Activated naive CD8-positive, alpha-beta T cell treated with anti-CD3 and anti-CD28 coated beads, Interleukin-2, amount 10 ng/mL, durations not matched to agents 7 days and 5 days (primary cell): Measurements from ENCODE around the gene DPY30. TPM values are rescaled to one million over a fixed set of nuclear protein-coding genes. Genes with fewer than 3 reads are reported as not detected.
"Not testable (repeated sequence)": the region's sequence is repeated elsewhere in the genome, so short reads cannot be mapped to it uniquely, and the experiment has no call there.

Source experiments
- ATAC-seq: fragments of 150-1000 bp; cut with Tn5 transposase; one replicate; pipeline ENCODE4 v1.10.0; 2021; ENCODE audit warnings: low read depth, moderate library complexity
- POLR2A ChIA-PET: fragments of 350-600 bp; sonication (Branson Sonifier 250); formaldehyde crosslinking; loops from one replicate; lab custom pipeline; 2021; ENCODE audit warnings: antibody characterized with exemption; lab: Charles Lee
- DNase-seq: peaks from one replicate; pipeline ENCODE4 v3.0.0; 2021
- H3K27ac Mint-ChIP-seq: one replicate; pipeline ENCODE4 v1.8.0; 2022; ENCODE audit warnings: mild to moderate bottlenecking, mixed read lengths
- H3K27me3 Mint-ChIP-seq: one replicate; pipeline ENCODE4 v1.8.0; 2022; ENCODE audit warnings: mild to moderate bottlenecking, moderate library complexity, mixed read lengths
- H3K36me3 Mint-ChIP-seq: one replicate; pipeline ENCODE4 v1.8.0; 2021; ENCODE audit warnings: mild to moderate bottlenecking, mixed read lengths
- H3K4me1 Mint-ChIP-seq: one replicate; pipeline ENCODE4 v1.8.0; 2021; ENCODE audit warnings: mixed read lengths
- H3K4me3 Mint-ChIP-seq: one replicate; pipeline ENCODE4 v1.8.0; 2022; ENCODE audit warnings: mild to moderate bottlenecking, moderate library complexity, mixed read lengths
- H3K9me3 Mint-ChIP-seq: one replicate; pipeline ENCODE4 v1.8.0; 2021; ENCODE audit warnings: mixed read lengths
- total RNA-seq, 2 experiments: library from RNA; stranded (reverse); gene quantifications; one replicate each; pipeline ENCODE4 v1.2.3, GENCODE V29; 2021

The DPY30 gene
- 10 to 100 TPM; 57.8 to 66.7 TPM for total RNA-seq

DNA sequence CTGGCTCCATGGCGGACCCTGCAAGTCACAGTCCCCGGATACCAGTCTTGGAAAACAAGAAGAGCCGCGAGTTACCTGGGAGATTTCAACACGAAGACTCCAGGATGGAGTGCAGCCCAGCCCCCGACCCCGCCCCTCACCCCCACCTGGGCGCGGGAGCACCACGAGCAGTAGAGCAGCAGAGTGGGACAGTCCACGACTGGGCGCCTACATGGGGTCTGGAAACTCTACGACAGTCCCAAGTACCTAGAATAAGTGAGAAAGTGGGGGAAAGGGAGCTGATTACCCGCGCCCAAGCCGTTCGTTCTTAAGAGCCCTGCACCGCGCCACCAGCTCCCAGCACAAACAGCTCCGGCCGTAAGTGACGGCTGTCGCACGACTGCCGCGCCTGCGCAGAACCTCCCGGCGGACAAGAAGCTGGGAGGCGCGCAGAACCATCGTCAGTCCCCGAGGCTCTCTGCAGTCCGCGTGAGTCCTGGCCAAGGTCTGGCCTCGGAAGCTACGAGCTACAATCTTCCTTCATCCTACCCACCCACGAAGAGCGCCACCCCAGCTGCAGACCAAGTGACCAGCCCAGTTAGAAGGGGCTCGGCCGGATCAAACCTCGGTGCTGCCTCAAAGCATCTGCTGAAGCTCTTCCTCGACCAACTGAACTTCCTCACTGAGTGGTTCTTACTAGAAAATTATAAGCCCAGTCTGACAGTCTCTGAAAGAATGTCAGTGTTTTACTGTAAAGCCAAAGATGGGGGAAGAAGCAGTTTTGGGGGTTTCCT lies at the start of gene DPY30:
DPY30 (minus strand) TSS at position 359 of the 773 bp plus-strand sequence; CDS start at position 10, 349 bp downstream.
- Mint-ChIP-seq H3K4me1 (peaks cover 10% of the 10 kb centered on the region), H3K27me3 (no peaks in the 10 kb centered on the region), H3K36me3 (no peaks in the 10 kb centered on the region), H3K4me3 (peak within 1 kb of the TSS; percentile 94), H3K27ac (peak within 1 kb of the TSS; percentile 96), H3K9me3 (no peaks in the 10 kb centered on the region)
- DNase-seq: peak; percentile 92
- peak; percentile 94 for ATAC-seq
- POLR2A ChIA-PET: interaction anchor here (0.5 to 4.1 kb wide), 19 partner anchors 11 to 588 kb away, joined by 3 to 50 read pairs (median 4); partner anchors contain the start of genes MEMO1, SPAST and TTC27

DNA sequence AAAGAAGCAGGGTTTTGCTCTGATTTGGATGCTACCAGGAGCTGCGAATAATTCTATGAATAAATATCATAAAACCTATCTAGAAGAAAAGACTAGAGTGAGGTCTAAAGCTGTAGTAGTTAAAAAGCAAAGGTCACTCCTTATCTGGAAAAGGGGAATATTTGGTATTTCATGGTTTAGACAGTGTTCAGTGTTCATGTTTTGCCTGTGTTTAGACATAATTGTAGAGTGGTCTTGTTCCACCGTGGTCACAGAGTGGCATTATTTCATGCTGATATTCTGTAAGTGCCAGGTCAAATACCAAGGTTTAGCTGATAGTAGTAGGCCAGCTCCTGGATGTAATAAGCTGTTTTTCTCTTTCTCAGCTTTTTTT lies 34.5 kb upstream of the DPY30 start:
- ATAC-seq (no peak), DNase-seq (no peak)
- Mint-ChIP-seq H3K4me1 (no peaks in the 10 kb centered on the region), H3K9me3 (no peaks in the 10 kb centered on the region), H3K36me3 (peaks cover 4% of the 10 kb centered on the region), H3K27ac (no peak overlapping the region), H3K4me3 (no peak overlapping the region), H3K27me3 (no peaks in the 10 kb centered on the region)
- POLR2A ChIA-PET: no interaction called here

GRCh38 chr2:32067549-32067948 lies 27.9 kb upstream of the DPY30 start:
- ATAC-seq (no peak), DNase-seq (no peak)
- H3K4me3 Mint-ChIP-seq: no peak overlapping the region
- H3K27me3 Mint-ChIP-seq: no peaks in the 10 kb centered on the region
- POLR2A ChIA-PET: interaction anchor here (0.7 to 1.0 kb wide), 3 partner anchors 28 to 1843 kb away, joined by 3 to 4 read pairs (median 3); partner anchors contain the start of gene DPY30
- H3K27ac Mint-ChIP-seq: no peak overlapping the region
- H3K9me3 Mint-ChIP-seq: no peaks in the 10 kb centered on the region
- H3K4me1 Mint-ChIP-seq: peaks cover 14% of the 10 kb centered on the region
- H3K36me3 Mint-ChIP-seq: peaks cover 4% of the 10 kb centered on the region

DNA sequence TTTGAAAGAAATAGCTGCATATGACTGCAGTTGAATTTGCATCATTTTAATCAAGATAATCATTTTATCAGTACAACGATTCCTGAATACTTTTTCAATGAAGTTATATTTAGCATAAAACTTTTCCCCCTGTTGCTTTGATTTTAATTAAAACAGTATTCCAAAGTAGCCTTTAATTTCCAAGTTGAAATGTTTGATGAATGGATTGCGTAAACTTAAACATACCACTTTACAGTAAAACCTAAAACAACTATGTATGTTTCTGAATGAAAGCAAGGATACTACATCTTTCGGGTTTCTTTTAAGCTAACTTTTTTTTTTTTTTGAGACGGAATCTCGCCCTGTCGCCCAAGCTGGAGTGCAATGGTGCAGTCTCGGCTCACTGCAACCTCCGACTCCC lies 25.1 kb upstream of the DPY30 start:
- POLR2A ChIA-PET: interaction anchor here (0.8 to 3.5 kb wide), 6 partner anchors 15 to 563 kb away, joined by 3 to 50 read pairs (median 6); partner anchors contain the start of genes DPY30, SLC30A6 and TTC27
- ATAC-seq (no peak), DNase-seq (no peak)
- peak overlapping the region; percentile 92 for H3K27ac Mint-ChIP-seq
- peak overlapping the region; percentile 98 for H3K4me3 Mint-ChIP-seq
- no peaks in the 10 kb centered on the region for H3K9me3 Mint-ChIP-seq
- H3K4me1 Mint-ChIP-seq: peaks cover 22% of the 10 kb centered on the region
- H3K36me3 Mint-ChIP-seq: peaks cover 1% of the 10 kb centered on the region
- peaks cover 4% of the 10 kb centered on the region for H3K27me3 Mint-ChIP-seq

GRCh38 chr2:32064021-32064601 lies 24.5 kb upstream of the DPY30 start:
- ATAC-seq (no peak), DNase-seq (no peak)
- H3K9me3 Mint-ChIP-seq: no peaks in the 10 kb centered on the region
- H3K27me3 Mint-ChIP-seq: peaks cover 4% of the 10 kb centered on the region
- peaks cover 22% of the 10 kb centered on the region for H3K4me1 Mint-ChIP-seq
- H3K36me3 Mint-ChIP-seq: peaks cover 1% of the 10 kb centered on the region
- H3K4me3 Mint-ChIP-seq: peak overlapping the region; percentile 98
- POLR2A ChIA-PET: interaction anchor here (0.8 to 3.5 kb wide), 6 partner anchors 16 to 252 kb away, joined by 3 to 50 read pairs (median 6); partner anchors contain the start of genes DPY30 and SLC30A6
- peak overlapping the region; percentile 92 for H3K27ac Mint-ChIP-seq

DNA sequence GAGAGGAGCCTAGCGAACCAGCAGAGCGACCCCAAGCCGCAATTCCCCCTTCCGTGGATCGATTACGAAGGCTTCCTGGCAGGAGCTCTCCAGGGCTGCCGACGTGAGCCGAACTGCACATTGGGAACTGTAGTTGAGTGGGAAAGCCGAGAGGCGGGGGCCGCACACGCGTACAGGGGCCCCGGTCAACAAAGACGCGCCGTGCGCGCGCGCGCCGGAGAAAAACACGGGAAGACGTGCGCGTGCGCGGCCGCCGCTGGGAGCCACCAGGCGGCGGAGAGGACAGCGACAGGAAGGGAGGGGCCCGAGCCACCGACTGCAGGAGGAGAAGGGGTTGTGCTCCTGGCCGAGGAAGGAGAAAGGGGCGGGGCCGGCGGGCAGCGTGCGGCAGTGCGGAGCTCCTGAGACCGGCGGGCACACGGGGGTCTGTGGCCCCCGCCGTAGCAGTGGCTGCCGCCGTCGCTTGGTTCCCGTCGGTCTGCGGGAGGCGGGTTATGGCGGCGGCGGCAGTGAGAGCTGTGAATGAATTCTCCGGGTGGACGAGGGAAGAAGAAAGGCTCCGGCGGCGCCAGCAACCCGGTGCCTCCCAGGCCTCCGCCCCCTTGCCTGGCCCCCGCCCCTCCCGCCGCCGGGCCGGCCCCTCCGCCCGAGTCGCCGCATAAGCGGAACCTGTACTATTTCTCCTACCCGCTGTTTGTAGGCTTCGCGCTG lies 23.9 kb upstream of the DPY30 start, which contains the start of gene SPAST:
SPAST (plus strand) TSS at position 247 of the 711 bp plus-strand sequence; CDS start at position 523, 276 bp downstream.
- ATAC-seq (peak; percentile 95), DNase-seq (peak; percentile 96)
- peaks cover 22% of the 10 kb centered on the region for H3K4me1 Mint-ChIP-seq
- no peaks in the 10 kb centered on the region for H3K9me3 Mint-ChIP-seq
- POLR2A ChIA-PET: interaction anchor here (0.5 to 3.5 kb wide), 11 partner anchors 18 to 252 kb away, joined by 3 to 50 read pairs (median 5); partner anchors contain the start of genes DPY30 and SLC30A6
- H3K4me3 Mint-ChIP-seq: peak within 1 kb of the TSS; percentile 98
- H3K27me3 Mint-ChIP-seq: peaks cover 4% of the 10 kb centered on the region
- peaks cover 1% of the 10 kb centered on the region for H3K36me3 Mint-ChIP-seq
- H3K27ac Mint-ChIP-seq: peak within 1 kb of the TSS; percentile 92

- peaks cover 22% of the 10 kb centered on the region for H3K4me1 Mint-ChIP-seq
- ATAC-seq (no peak), DNase-seq (no peak)
- H3K27ac Mint-ChIP-seq: no peak overlapping the region
- POLR2A ChIA-PET: interaction anchor here (0.6 to 3.5 kb wide), 6 partner anchors 17 to 1534 kb away, joined by 3 to 50 read pairs (median 7); partner anchors contain the start of genes DPY30 and SLC30A6
- H3K9me3 Mint-ChIP-seq: no peaks in the 10 kb centered on the region
- H3K36me3 Mint-ChIP-seq: peaks cover 1% of the 10 kb centered on the region
- H3K4me3 Mint-ChIP-seq: peak overlapping the region; percentile 98
- H3K27me3 Mint-ChIP-seq: peaks cover 4% of the 10 kb centered on the region
Measured at GRCh38 chr2:32061973-32062861, 22.6 kb upstream of the DPY30 start.

- POLR2A ChIA-PET: interaction anchor here (3.5 kb wide), 1 partner anchor 22 kb away, joined by 50 read pairs; the partner anchor contains the start of gene DPY30
Measured at GRCh38 chr2:32061430-32061829, 21.8 kb upstream of the DPY30 start.

GRCh38 chr2:32060266-32060665 lies 20.7 kb upstream of the DPY30 start:
- ATAC-seq (no peak), DNase-seq (no peak)
- no peak overlapping the region for H3K4me3 Mint-ChIP-seq
- H3K9me3 Mint-ChIP-seq: no peaks in the 10 kb centered on the region
- H3K27me3 Mint-ChIP-seq: peaks cover 4% of the 10 kb centered on the region
- H3K4me1 Mint-ChIP-seq: peaks cover 14% of the 10 kb centered on the region
- no peaks in the 10 kb centered on the region for H3K36me3 Mint-ChIP-seq
- H3K27ac Mint-ChIP-seq: no peak overlapping the region
- POLR2A ChIA-PET: no interaction called here

More at GRCh38 chr2:32061430-32061829, 21.8 kb upstream of the DPY30 start:
- no peak overlapping the region for H3K27ac Mint-ChIP-seq
- no peaks in the 10 kb centered on the region for H3K9me3 Mint-ChIP-seq
- H3K4me1 Mint-ChIP-seq: peaks cover 22% of the 10 kb centered on the region
- no peak overlapping the region for H3K4me3 Mint-ChIP-seq
- ATAC-seq: no peak
- peaks cover 4% of the 10 kb centered on the region for H3K27me3 Mint-ChIP-seq
- no peaks in the 10 kb centered on the region for H3K36me3 Mint-ChIP-seq
- DNase-seq: no peak

DNA sequence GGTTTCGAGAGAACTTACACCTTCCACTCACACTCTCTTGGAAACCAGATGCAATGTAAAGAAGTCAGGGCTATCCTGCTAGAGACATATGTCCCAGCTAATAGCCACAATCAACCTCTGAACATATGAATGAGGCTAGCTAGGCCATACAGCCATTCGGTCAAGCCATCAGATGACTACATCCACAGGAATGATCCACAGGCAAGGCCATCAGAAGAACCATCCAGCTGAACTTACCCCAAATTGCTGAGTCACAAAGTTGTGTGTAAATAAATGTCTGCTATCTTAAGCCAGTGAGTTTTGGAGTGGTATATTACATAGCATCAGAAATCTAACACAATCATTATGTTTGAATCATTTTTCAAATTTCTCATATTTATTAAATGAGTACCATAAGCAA lies 18.5 kb upstream of the DPY30 start:
- Mint-ChIP-seq H3K4me3 (no peak overlapping the region), H3K27me3 (peaks cover 4% of the 10 kb centered on the region), H3K27ac (no peak overlapping the region), H3K4me1 (peaks cover 9% of the 10 kb centered on the region), H3K9me3 (no peaks in the 10 kb centered on the region), H3K36me3 (no peaks in the 10 kb centered on the region)
- ATAC-seq (no peak), DNase-seq (no peak)
- POLR2A ChIA-PET: interaction anchor here (1.3 kb wide), 1 partner anchor 18 kb away, joined by 5 read pairs; the partner anchor contains the start of gene DPY30

GRCh38 chr2:32054583-32054982 lies 15.0 kb upstream of the DPY30 start:
- not testable (repeated sequence) for H3K9me3 Mint-ChIP-seq, H3K27ac Mint-ChIP-seq, H3K36me3 Mint-ChIP-seq, H3K27me3 Mint-ChIP-seq, DNase-seq, H3K4me1 Mint-ChIP-seq, H3K4me3 Mint-ChIP-seq, ATAC-seq
- POLR2A ChIA-PET: interaction anchor here (1.5 kb wide), 1 partner anchor 15 kb away, joined by 4 read pairs; the partner anchor contains the start of gene DPY30
